Measurements from ENCODE around the gene ARHGAP20. TPM values are rescaled to one million over a fixed set of nuclear protein-coding genes. Genes with fewer than 3 reads are reported as not detected.

Gene ARHGAP20
- total and polyA plus RNA-seq, 2 of the 4 experiments (the other 2 are of a cell fraction) = 1.4 to 2.5 TPM

- Histone ChIP-seq H3K4me1 (ENCODE audit: control insufficient read depth, insufficient read depth, low read length) (peaks cover 6% of the 10 kb centered on the region), H3K27me3 (ENCODE audit: control insufficient read depth, insufficient read depth, low read length) (no peaks in the 10 kb centered on the region)
Observed at GRCh38 chr11:110716361-110716760, 4.1 kb upstream of the ARHGAP20 start.

More at GRCh38 chr11:110716361-110716760, 4.1 kb upstream of the ARHGAP20 start:
- H3K14ac ChIP-seq (replicated peaks; ENCODE audit: low read depth, low read length) = peak overlapping the region; percentile 76
- H2AK9ac ChIP-seq (replicated peaks; ENCODE audit: low read depth, low read length, poor library complexity) = no peak overlapping the region
- peak overlapping the region; percentile 44; the same call in 1 of the 2 replicates for H3K4me2 ChIP-seq (ENCODE audit: low read depth, low read length)
- peak overlapping the region; percentile 92 for H2BK5ac ChIP-seq (ENCODE audit: low read depth, low read length, poor library complexity, severe bottlenecking)
- H2AFZ ChIP-seq (replicated peaks; ENCODE audit: low read length, poor library complexity) = no peak overlapping the region
- no peaks in the 10 kb centered on the region for H3K36me3 ChIP-seq (ENCODE audit: control insufficient read depth, insufficient read depth, low read length)
- H3K9ac ChIP-seq (ENCODE audit: low read depth, low read length) = no peak overlapping the region
- peak overlapping the region; percentile 74 to 85 for H4K8ac ChIP-seq (ENCODE audit: low read depth in 2 of 2, low read length in 2 of 2)
- peaks cover 0 to 2% of the 10 kb centered on the region in 2 experiments; a peak in 1 of 4 replicates for H3K79me1 ChIP-seq (ENCODE audit: low read depth in 1 of 2, low read length in 2 of 2)
- ChIA-PET CTCF (interaction anchor here (0.6 to 0.8 kb wide), 3 partner anchors 68 to 107 kb away, joined by 3 read pairs; no protein-coding TSS in a partner anchor), POLR2A (ENCODE audit: unreplicated experiment) (no interaction called here)
- peak overlapping the region; percentile 86 for H3K4ac ChIP-seq (ENCODE audit: low read depth, low read length)
- H2BK15ac ChIP-seq (ENCODE audit: low read depth, low read length) = peak overlapping the region; percentile 97
- no CpG with 5 or more reads among the region's 2 CpGs for WGBS, 2 experiments (ENCODE audit: extremely low coverage in 2 of 2, insufficient read length in 1 of 2)
- peak overlapping the region; percentile 69 for H3K56ac ChIP-seq (ENCODE audit: extremely low read depth, insufficient read depth, low read length)
- in situ Hi-C loops (cut with MboI; ENCODE audit: low sequenced_read_pairs) (loop anchor here (25.0 kb wide), 1 partner anchor 254 kb away; no protein-coding TSS in a partner anchor), dilution Hi-C loops (cut with HindIII; ENCODE audit: low sequenced_read_pairs, unreplicated experiment) (no loop called here), intact Hi-C loops (cut with micrococcal nuclease) (loop anchor here (10.0 kb wide), 1 partner anchor 138 kb away; no protein-coding TSS in a partner anchor)
- H3K18ac ChIP-seq (ENCODE audit: low read depth, low read length) = peak overlapping the region; percentile 78
- peak overlapping the region; percentile 92; the same call in 1 of the 2 replicates for H3K27ac ChIP-seq (ENCODE audit: insufficient read depth, low read length)
- H4K20me1 ChIP-seq (ENCODE audit: insufficient read depth, low read length) = no peaks in the 10 kb centered on the region
- H4K91ac ChIP-seq (ENCODE audit: insufficient read depth, low read depth, low read length) = peak overlapping the region; percentile 89
- TF ChIP-seq FOS (IDR thresholded peaks at IDR 0.05; ENCODE audit: low read depth, low read length) (0 out of 2 replicates have a peak, but pooled peaks have one; percentile 17), USF2 (IDR thresholded peaks at IDR 0.05; ENCODE audit: low read depth, low read length) (no peak)
- H3K9me1 ChIP-seq (ENCODE audit: insufficient read depth, low read length) = no peaks in the 10 kb centered on the region; the same call in 1 of the 2 replicates
- DNase-seq = peak; percentile 77
- no peak overlapping the region for H3K4me3 ChIP-seq (ENCODE audit: insufficient read depth, low read depth, low read length)
- H2AK5ac ChIP-seq (ENCODE audit: low read depth, low read length) = peak overlapping the region; percentile 37; the same call in 1 of the 2 replicates
- BruUV-seq (replicated peaks) = no TSS peak
- H3K23ac ChIP-seq (ENCODE audit: low read depth, low read length) = peak overlapping the region; percentile 78; the same call in 1 of the 2 replicates
- H2BK120ac ChIP-seq (ENCODE audit: low read depth, low read length) = peak overlapping the region; percentile 94
- no peak for ATAC-seq (ENCODE audit: low read depth)
- H4K5ac ChIP-seq (ENCODE audit: low read depth, low read length) = peak overlapping the region; percentile 61
- peak overlapping the region; percentile 89 for H2BK20ac ChIP-seq (ENCODE audit: low read depth, low read length)
- no peaks in the 10 kb centered on the region for H3K9me3 ChIP-seq (ENCODE audit: control insufficient read depth, insufficient read depth, low read length)
